Bronchial epithelial cell (primary cell): ENCODE results near the gene OR52I2. TPM values are rescaled to one million over a fixed set of nuclear protein-coding genes. Genes with fewer than 3 reads are reported as not detected.

ENCODE experiments used
- total RNA-seq: library from RNA; depleted of rRNA; stranded (reverse); fragments of >200 nt; gene quantifications from 2 replicates; pipeline ENCODE4 v1.2.1, GENCODE V29; 2014

The OR52I2 gene
- total RNA-seq, 1 donor from 2014 or later: not detected

Other genes with a start within 250 kb of the OR52I2 start
- gene OR52B4, start 213.4 kb upstream of the OR52I2 start, total RNA-seq: not detected in 2 replicates
- 9.7 and 12.5 TPM in 2 replicates for gene TRIM21, start 188.0 kb upstream of the OR52I2 start, total RNA-seq
- not detected in 2 replicates for gene OR52K2, start 132.4 kb upstream of the OR52I2 start, total RNA-seq
- gene OR52K1, start 99.1 kb upstream of the OR52I2 start, total RNA-seq: not detected in 2 replicates
- not detected in 2 replicates for gene OR52M1, start 36.6 kb upstream of the OR52I2 start, total RNA-seq
- gene OR52I1, start 12.3 kb downstream of the OR52I2 start, total RNA-seq: not detected in 2 replicates
- gene TRIM68, start 26.5 kb downstream of the OR52I2 start, total RNA-seq: 6.8 and 9.1 TPM in 2 replicates
- not detected in 2 replicates for gene OR51D1, start 55.7 kb downstream of the OR52I2 start, total RNA-seq
- not detected in 2 replicates for gene OR51E1, start 62.2 kb downstream of the OR52I2 start, total RNA-seq
- gene OR51E2, start 116.1 kb downstream of the OR52I2 start, total RNA-seq: not detected in 2 replicates
- not detected in 2 replicates for gene MMP26, start 123.0 kb downstream of the OR52I2 start, total RNA-seq
- gene OR51F1, start 188.2 kb downstream of the OR52I2 start, total RNA-seq: not detected in 2 replicates
- not detected in 2 replicates for gene OR52R1, start 222.6 kb downstream of the OR52I2 start, total RNA-seq
- not detected in 2 replicates for gene OR51F2, start 239.6 kb downstream of the OR52I2 start, total RNA-seq